Activated naive CD8-positive, alpha-beta T cell treated with anti-CD3 and anti-CD28 coated beads for 36 hours (primary cell): ENCODE results near the gene TMEM92. TPM values are rescaled to one million over a fixed set of nuclear protein-coding genes. Genes with fewer than 3 reads are reported as not detected.

Experiments used
- DNase-seq: peaks from one replicate; pipeline ENCODE4 v3.0.0; 2021
- H3K27ac Mint-ChIP-seq: one replicate; pipeline ENCODE4 v1.8.0; 2022; ENCODE audit warnings: mild to moderate bottlenecking, moderate library complexity, mixed read lengths
- H3K27me3 Mint-ChIP-seq: one replicate; pipeline ENCODE4 v1.8.0; 2022; ENCODE audit warnings: mild to moderate bottlenecking, mixed read lengths
- H3K36me3 Mint-ChIP-seq: one replicate; pipeline ENCODE4 v1.8.0; 2021; ENCODE audit warnings: mild to moderate bottlenecking, mixed read lengths
- H3K4me1 Mint-ChIP-seq: one replicate; pipeline ENCODE4 v1.8.0; 2021; ENCODE audit warnings: mixed read lengths
- H3K4me3 Mint-ChIP-seq: one replicate; pipeline ENCODE4 v1.8.0; 2022; ENCODE audit warnings: mild to moderate bottlenecking, moderate library complexity, mixed read lengths
- H3K9me3 Mint-ChIP-seq: one replicate; pipeline ENCODE4 v1.8.0; 2022; ENCODE audit warnings: mixed read lengths
- total RNA-seq, 2 experiments: library from RNA; stranded (reverse); gene quantifications; one replicate each; pipeline ENCODE4 v1.2.3, GENCODE V29; 2021

Gene TMEM92
- total RNA-seq, 2 experiments from 2014 or later: not detected

DNA sequence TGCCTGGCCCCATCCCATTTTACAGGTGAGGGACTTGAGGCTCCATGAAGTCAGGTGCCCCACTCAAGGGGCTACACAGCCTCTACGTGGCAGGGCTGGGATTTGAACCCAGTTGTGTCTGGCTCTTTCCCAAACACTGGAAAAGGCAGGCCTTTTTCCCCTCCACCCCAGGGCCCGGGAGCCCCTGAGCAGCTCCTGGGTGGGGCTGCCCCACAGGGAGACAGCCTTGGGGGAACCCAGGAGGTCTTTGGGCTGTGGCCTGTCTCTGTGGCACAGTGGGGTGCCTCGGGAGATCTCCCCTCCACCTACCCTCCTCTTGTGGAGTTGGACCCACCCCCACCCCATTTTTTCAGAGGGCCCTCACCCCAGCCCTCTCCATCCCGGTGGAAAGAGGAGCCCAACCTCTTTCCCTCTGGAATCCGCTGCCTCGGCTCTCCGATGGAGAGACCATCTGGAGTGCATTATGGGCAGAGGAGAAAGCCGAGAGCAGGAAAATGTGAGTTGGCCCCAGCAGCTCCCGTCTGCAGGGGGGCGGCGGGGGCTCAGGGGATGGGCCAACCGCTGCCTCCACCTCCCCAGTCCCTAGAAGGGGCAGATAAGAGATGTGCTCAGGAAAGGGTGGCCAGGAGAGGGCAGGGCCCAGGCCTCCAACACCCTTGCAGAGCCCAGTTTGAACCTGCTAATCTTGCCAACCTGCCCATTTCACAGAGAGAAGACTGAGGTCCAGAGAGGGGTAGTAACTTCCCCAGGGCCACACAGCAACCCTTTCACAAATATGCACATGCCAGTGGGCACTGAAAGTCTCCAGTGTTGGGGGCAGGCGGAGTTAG lies 15.4 kb upstream of the TMEM92 start:
- H3K4me1 Mint-ChIP-seq: no peaks in the 10 kb centered on the region
- H3K4me3 Mint-ChIP-seq: no peak overlapping the region
- H3K9me3 Mint-ChIP-seq: no peaks in the 10 kb centered on the region
- H3K27me3 Mint-ChIP-seq: no peaks in the 10 kb centered on the region
- no peak for DNase-seq
- H3K36me3 Mint-ChIP-seq: no peaks in the 10 kb centered on the region
- no peak overlapping the region for H3K27ac Mint-ChIP-seq

- DNase-seq: no peak
- H3K27me3 Mint-ChIP-seq: no peaks in the 10 kb centered on the region
- no peak overlapping the region for H3K4me3 Mint-ChIP-seq
- H3K27ac Mint-ChIP-seq: no peak overlapping the region
- no peaks in the 10 kb centered on the region for H3K36me3 Mint-ChIP-seq
- H3K4me1 Mint-ChIP-seq: no peaks in the 10 kb centered on the region
- H3K9me3 Mint-ChIP-seq: no peaks in the 10 kb centered on the region
These were observed 14.6 kb upstream of the TMEM92 start for GRCh38 chr17:50259477-50260324.

- Mint-ChIP-seq H3K9me3 (no peaks in the 10 kb centered on the region), H3K27me3 (no peaks in the 10 kb centered on the region), H3K4me1 (no peaks in the 10 kb centered on the region), H3K4me3 (no peak overlapping the region), H3K27ac (no peak overlapping the region), H3K36me3 (no peaks in the 10 kb centered on the region)
- DNase-seq: no peak
These were observed 13.8 kb upstream of the TMEM92 start for GRCh38 chr17:50260501-50260911.

GRCh38 chr17:50261051-50261915 lies 13.0 kb upstream of the TMEM92 start:
- Mint-ChIP-seq H3K27me3 (no peaks in the 10 kb centered on the region), H3K36me3 (no peaks in the 10 kb centered on the region), H3K9me3 (no peaks in the 10 kb centered on the region), H3K4me3 (no peak overlapping the region), H3K27ac (no peak overlapping the region), H3K4me1 (no peaks in the 10 kb centered on the region)
- no peak for DNase-seq

DNA sequence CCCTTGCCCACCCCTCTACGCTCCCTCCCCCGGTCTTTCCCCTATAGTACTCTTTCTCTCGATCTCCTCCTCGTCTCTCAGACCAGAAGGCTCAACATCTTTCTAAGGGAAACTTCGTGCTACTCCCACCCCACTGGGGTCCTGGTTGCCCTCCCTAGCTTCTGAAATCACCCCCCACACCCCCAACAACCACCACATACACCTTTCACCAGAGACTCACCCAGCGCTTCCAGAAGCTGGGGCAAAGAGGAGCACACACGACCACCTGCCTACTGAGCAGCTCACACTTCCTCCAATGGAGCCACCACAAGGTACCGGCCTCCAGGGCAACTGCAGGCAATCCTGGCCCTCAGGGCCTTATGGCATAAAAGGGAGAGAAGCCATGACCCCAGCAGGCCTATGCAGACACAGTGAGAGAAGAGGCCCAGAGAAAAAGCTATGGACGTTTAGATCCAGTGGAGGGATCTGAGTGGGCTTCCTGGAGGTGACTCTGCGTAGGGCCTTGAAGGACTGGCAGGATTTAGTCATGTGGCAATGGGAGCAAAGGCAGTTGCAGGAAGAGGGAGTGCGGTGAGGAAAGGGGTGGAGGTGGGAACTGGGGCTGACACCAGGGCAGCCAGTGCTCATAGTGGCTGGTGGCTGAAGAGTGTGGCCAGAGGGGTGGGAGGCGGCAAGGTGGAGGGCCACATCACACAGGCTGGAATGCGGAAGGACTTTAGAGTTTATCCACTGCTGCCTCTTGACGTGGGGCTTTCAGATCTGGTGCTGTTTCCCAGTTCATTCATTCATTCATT lies 12.1 kb upstream of the TMEM92 start:
- H3K27me3 Mint-ChIP-seq: no peaks in the 10 kb centered on the region
- H3K27ac Mint-ChIP-seq: no peak overlapping the region

GRCh38 chr17:50263331-50264262 lies 10.7 kb upstream of the TMEM92 start:
- no peaks in the 10 kb centered on the region for H3K9me3 Mint-ChIP-seq
- no peak overlapping the region for H3K4me3 Mint-ChIP-seq

More for the DNA sequence above, 12.1 kb upstream of the TMEM92 start:
- Mint-ChIP-seq H3K4me1 (no peaks in the 10 kb centered on the region), H3K36me3 (no peaks in the 10 kb centered on the region), H3K4me3 (no peak overlapping the region), H3K9me3 (no peaks in the 10 kb centered on the region)
- no peak for DNase-seq

GRCh38 chr17:50264263-50265113 lies 9.8 kb upstream of the TMEM92 start:
- Mint-ChIP-seq H3K4me3 (no peak overlapping the region), H3K9me3 (no peaks in the 10 kb centered on the region), H3K36me3 (no peaks in the 10 kb centered on the region), H3K27me3 (no peaks in the 10 kb centered on the region), H3K27ac (no peak overlapping the region), H3K4me1 (no peaks in the 10 kb centered on the region)
- no peak for DNase-seq

More at GRCh38 chr17:50263331-50264262, 10.7 kb upstream of the TMEM92 start:
- H3K36me3 Mint-ChIP-seq: no peaks in the 10 kb centered on the region
- H3K27ac Mint-ChIP-seq: no peak overlapping the region
- H3K4me1 Mint-ChIP-seq: no peaks in the 10 kb centered on the region
- H3K27me3 Mint-ChIP-seq: no peaks in the 10 kb centered on the region
- no peak for DNase-seq

GRCh38 chr17:50265212-50265611 lies 9.1 kb upstream of the TMEM92 start:
- Mint-ChIP-seq H3K27me3 (no peaks in the 10 kb centered on the region), H3K27ac (no peak overlapping the region), H3K4me1 (no peaks in the 10 kb centered on the region), H3K4me3 (no peak overlapping the region), H3K9me3 (no peaks in the 10 kb centered on the region), H3K36me3 (no peaks in the 10 kb centered on the region)
- no peak for DNase-seq

DNA sequence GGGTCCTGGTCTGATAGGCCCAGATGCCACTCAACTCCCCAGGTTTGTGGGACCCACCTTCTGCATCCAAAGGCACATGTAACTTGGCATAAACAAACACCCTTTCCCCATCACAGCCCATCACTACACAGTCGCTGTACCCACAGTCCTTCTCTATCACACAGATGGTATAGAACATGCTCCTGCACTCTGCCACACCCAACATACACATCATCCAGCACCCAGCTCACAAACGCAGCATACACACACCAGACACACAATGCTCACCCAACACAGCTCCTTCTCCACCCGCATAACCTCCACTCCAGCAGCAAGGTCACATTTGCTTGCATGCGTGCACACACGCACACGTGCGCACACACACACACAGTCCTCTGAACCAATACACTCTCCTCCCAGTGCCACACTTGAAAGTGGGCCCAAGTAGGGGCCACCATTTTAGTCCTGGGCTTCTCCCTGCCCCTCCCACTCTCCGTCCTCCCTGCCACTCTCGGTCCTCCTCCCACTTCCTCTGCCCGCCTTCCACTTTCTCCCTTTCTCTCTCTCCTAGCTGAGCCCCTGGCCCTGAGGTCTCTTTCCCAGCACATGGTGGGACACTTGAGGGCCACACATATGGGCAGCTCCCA lies 8.5 kb upstream of the TMEM92 start:
- Mint-ChIP-seq H3K4me1 (no peaks in the 10 kb centered on the region), H3K27ac (no peak overlapping the region), H3K9me3 (no peaks in the 10 kb centered on the region), H3K36me3 (no peaks in the 10 kb centered on the region), H3K4me3 (no peak overlapping the region), H3K27me3 (no peaks in the 10 kb centered on the region)
- DNase-seq: no peak

GRCh38 chr17:50266384-50267073 lies 7.7 kb upstream of the TMEM92 start:
- no peaks in the 10 kb centered on the region for H3K36me3 Mint-ChIP-seq
- H3K27ac Mint-ChIP-seq: no peak overlapping the region
- no peaks in the 10 kb centered on the region for H3K27me3 Mint-ChIP-seq
- no peaks in the 10 kb centered on the region for H3K9me3 Mint-ChIP-seq
- no peaks in the 10 kb centered on the region for H3K4me1 Mint-ChIP-seq
- no peak overlapping the region for H3K4me3 Mint-ChIP-seq
- no peak for DNase-seq

- no peak overlapping the region for H3K27ac Mint-ChIP-seq
- no peaks in the 10 kb centered on the region for H3K36me3 Mint-ChIP-seq
- no peaks in the 10 kb centered on the region for H3K4me1 Mint-ChIP-seq
- no peaks in the 10 kb centered on the region for H3K9me3 Mint-ChIP-seq
- no peak overlapping the region for H3K4me3 Mint-ChIP-seq
- no peak for DNase-seq
- peaks cover 3% of the 10 kb centered on the region for H3K27me3 Mint-ChIP-seq
These were observed 7.0 kb upstream of the TMEM92 start for GRCh38 chr17:50267074-50267841.
